BLaER1 treated with 17β-estradiol and CSF1 and Interleukin-3, amounts not matched to agents 10 nM and 100 nM (cell line): ENCODE results near the gene CST3.

Source experiments
- H3K27ac ChIP-seq, 11 experiments: shearing (Covaris generic); formaldehyde crosslinking; 2 replicates each; pipeline ENCODE4 v1.8.1; 2022
- H3K27me3 ChIP-seq, 11 experiments: shearing (Covaris generic); formaldehyde crosslinking; 2 replicates each; pipeline ENCODE4 v1.8.1; 2022
- H3K36me3 ChIP-seq, 11 experiments: shearing (Covaris generic); formaldehyde crosslinking; 2 replicates each; pipeline ENCODE4 v1.8.1; 2022
- H3K4me1 ChIP-seq, 10 experiments: shearing (Covaris generic); formaldehyde crosslinking; 2 replicates each; pipeline ENCODE4 v1.8.1; 2022
- H3K4me2 ChIP-seq, 11 experiments: shearing (Covaris generic); formaldehyde crosslinking; 2 replicates each; pipeline ENCODE4 v1.8.1; 2022
- H3K4me3 ChIP-seq, 10 experiments: shearing (Covaris generic); formaldehyde crosslinking; 2 replicates each; pipeline ENCODE4 v1.8.1; 2022
- H3K9ac ChIP-seq, 11 experiments: shearing (Covaris generic); formaldehyde crosslinking; 2 replicates each; pipeline ENCODE4 v1.8.1; 2022
- H3K9me3 ChIP-seq, 11 experiments: shearing (Covaris generic); formaldehyde crosslinking; replicated peaks in 1 of 11; 2 replicates each; pipeline ENCODE4 v1.8.1; 2022
- H4K20me1 ChIP-seq, 11 experiments: shearing (Covaris generic); formaldehyde crosslinking; 2 replicates each; pipeline ENCODE4 v1.8.1; 2022
- Cebpa-rat ChIP-seq, 11 experiments: shearing (Covaris generic); IDR thresholded peaks; 2 replicates each; pipeline ENCODE4 v1.8.1; 2022

Gene CST3

GRCh38 chr20:23649830-23650417 lies 12.2 kb upstream of the CST3 start:
- Histone ChIP-seq H3K4me1 (peaks cover 19 to 53% (median 24%) of the 10 kb centered on the region in 10 experiments), H3K4me3 (no peak overlapping the region), H3K27me3 (no peaks in the 10 kb centered on the region), H3K9ac (no peak overlapping the region), H3K27ac (no peak overlapping the region), H3K9me3 (no peaks in the 10 kb centered on the region), H4K20me1 (no peaks in the 10 kb centered on the region), H3K36me3 (no peaks in the 10 kb centered on the region), H3K4me2 (no peak overlapping the region)
- TF ChIP-seq Cebpa-rat (IDR thresholded peaks at IDR 0.05) = peak in 1 of 11 experiments; percentile 23; a peak in 1 of 22 replicates

DNA sequence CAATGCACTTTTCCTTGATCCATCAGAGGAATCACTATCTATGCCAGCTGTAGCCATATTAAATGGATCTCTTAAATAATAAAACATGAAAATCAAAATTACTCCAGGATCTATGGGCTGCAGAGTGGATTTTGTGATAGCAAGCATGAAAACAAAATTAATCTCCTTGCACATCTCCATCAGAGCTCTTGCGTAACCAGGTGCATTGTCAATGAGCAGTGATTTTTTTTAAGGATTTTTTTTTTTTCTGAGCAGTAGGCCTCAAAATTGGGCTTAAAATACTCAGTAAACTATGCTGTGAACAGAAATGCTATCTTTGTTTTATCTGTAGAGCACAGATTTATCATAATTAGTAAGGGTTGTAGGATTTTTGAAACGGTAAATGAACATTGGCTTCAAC lies 11.5 kb upstream of the CST3 start:
- H4K20me1 ChIP-seq = no peaks in the 10 kb centered on the region

DNA sequence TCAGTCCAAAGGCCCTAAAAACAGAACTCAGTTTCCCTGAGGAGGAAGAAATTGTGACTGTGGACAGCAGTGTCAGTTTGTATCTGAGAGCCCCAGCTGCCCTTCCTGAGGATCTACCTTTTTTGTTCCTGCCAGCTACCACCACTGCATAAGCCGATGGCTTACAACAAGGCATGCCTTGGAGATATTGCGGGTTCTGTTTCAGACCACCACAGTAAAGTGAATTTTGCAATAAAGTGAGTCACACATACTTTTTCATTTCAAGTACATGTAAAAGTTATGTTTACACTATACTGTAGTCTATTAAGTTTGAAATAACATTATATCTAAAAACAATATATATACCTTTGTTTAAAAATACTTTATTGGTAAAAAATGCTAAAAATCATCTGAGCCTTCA lies 9.6 kb upstream of the CST3 start:
- Histone ChIP-seq H3K9ac (no peak overlapping the region), H3K9me3 (no peaks in the 10 kb centered on the region), H3K4me3 (no peak overlapping the region), H3K4me2 (peak overlapping the region in 1 of 11 experiments; percentile 60; a peak in 2 of 22 replicates), H3K36me3 (no peaks in the 10 kb centered on the region), H4K20me1 (no peaks in the 10 kb centered on the region), H3K27me3 (no peaks in the 10 kb centered on the region), H3K27ac (no peak overlapping the region), H3K4me1 (peaks cover 18 to 53% (median 25%) of the 10 kb centered on the region in 10 experiments)
- TF ChIP-seq Cebpa-rat (IDR thresholded peaks at IDR 0.05) = no peak

More for the DNA sequence above, 11.5 kb upstream of the CST3 start:
- Histone ChIP-seq H3K4me2 (no peak overlapping the region), H3K4me1 (peaks cover 12 to 53% (median 19%) of the 10 kb centered on the region in 10 experiments), H3K9me3 (no peaks in the 10 kb centered on the region), H3K27me3 (no peaks in the 10 kb centered on the region), H3K9ac (no peak overlapping the region), H3K36me3 (no peaks in the 10 kb centered on the region), H3K4me3 (no peak overlapping the region), H3K27ac (no peak overlapping the region)
- peak in 2 of 11 experiments; percentile 32 to 38; a peak in 1 of 22 replicates for TF ChIP-seq Cebpa-rat (IDR thresholded peaks at IDR 0.05)

DNA sequence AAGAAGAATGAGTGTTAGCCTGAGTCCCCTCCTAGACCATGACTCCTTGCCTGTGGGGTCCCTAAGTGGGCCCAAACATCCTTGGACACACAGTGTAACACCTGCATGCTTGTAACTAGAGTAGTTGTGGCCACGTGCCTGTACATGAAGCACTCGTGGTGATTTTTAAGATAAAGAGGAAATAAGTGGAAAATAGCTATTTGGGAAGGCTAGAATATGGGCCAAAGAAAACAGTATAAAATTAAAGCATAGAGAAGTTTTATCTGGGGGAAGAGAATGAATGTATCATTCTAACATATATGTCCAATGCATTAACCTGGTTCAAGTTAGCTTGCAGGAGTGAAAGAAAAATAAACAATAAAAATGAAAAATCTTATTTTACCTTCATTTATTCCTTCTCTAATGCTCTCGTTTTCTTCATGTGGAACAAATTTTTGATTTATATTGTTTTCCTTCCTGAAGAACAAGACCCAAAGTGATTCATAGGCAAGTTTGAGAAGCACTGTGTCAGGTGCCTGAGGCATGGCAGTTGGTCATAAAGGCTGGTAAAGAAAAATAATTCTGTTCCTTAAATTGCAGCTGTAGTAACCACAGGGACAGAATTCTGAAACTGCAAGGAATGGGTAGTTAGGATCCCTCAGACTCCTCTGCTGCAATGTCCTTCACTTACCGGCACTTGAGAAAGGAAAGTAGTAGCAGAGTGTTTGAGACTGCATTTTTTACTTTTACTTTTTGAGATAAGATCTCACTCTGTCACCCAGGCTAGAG lies 8.5 kb upstream of the CST3 start:
- H3K36me3 ChIP-seq = no peaks in the 10 kb centered on the region
- H3K4me3 ChIP-seq = no peak overlapping the region
- no peak for TF ChIP-seq Cebpa-rat (IDR thresholded peaks at IDR 0.05)
- H3K9ac ChIP-seq = no peak overlapping the region
- peaks cover 29 to 62% (median 35%) of the 10 kb centered on the region in 10 experiments for H3K4me1 ChIP-seq
- H3K9me3 ChIP-seq = no peaks in the 10 kb centered on the region
- H3K27me3 ChIP-seq = no peaks in the 10 kb centered on the region
- H3K4me2 ChIP-seq = peak overlapping the region in 4 of 11 experiments; percentile 2 to 60 (median 29); a peak in 6 of 22 replicates
- H3K27ac ChIP-seq = no peak overlapping the region
- H4K20me1 ChIP-seq = 0 out of 22 replicates have a peak, but pooled peaks cover 0 to 4% (median 0%) of the 10 kb centered on the region in 11 experiments

DNA sequence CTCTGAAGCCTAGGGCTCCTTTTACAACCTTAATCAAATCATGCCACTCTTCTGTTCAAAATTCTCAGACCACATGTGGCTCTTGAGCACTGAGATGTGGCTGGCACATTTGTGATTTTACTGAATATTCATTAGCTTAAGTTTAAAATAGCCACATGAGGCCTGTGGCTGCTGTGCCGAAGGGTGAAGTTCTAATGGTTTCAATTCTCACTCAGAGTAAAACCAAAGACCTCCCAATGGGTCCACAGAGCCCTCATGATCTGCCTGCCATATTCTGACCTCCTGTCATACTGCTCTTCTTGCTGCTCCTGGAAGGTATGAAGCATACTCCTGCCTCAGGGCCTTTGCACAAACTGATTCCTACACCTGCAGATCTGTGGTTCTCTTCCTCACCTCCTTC lies 7.8 kb upstream of the CST3 start:
- H3K4me1 ChIP-seq = peaks cover 36 to 69% (median 42%) of the 10 kb centered on the region in 10 experiments
- no peak overlapping the region for H3K4me3 ChIP-seq
- H3K9me3 ChIP-seq = no peaks in the 10 kb centered on the region
- peak overlapping the region in 2 of 11 experiments; percentile 54 to 60; a peak in 3 of 22 replicates for H3K4me2 ChIP-seq
- no peaks in the 10 kb centered on the region for H3K27me3 ChIP-seq
- H4K20me1 ChIP-seq = 0 out of 22 replicates have a peak, but pooled peaks cover 0 to 4% (median 0%) of the 10 kb centered on the region in 11 experiments
- no peaks in the 10 kb centered on the region for H3K36me3 ChIP-seq
- no peak overlapping the region for H3K9ac ChIP-seq
- no peak overlapping the region for H3K27ac ChIP-seq
- no peak for TF ChIP-seq Cebpa-rat (IDR thresholded peaks at IDR 0.05)

GRCh38 chr20:23644164-23644563 lies 6.4 kb upstream of the CST3 start:
- Histone ChIP-seq H3K4me3 (no peak overlapping the region), H3K9me3 (0 out of 22 replicates have a peak, but pooled peaks cover 0 to 4% (median 0%) of the 10 kb centered on the region in 11 experiments), H3K27ac (no peak overlapping the region), H3K9ac (no peak overlapping the region), H4K20me1 (0 out of 22 replicates have a peak, but pooled peaks cover 0 to 4% (median 0%) of the 10 kb centered on the region in 11 experiments), H3K4me2 (peak overlapping the region; percentile 65 to 87 (median 78); a peak in 21 of 22 replicates), H3K4me1 (peaks cover 50 to 83% (median 54%) of the 10 kb centered on the region in 10 experiments), H3K27me3 (no peaks in the 10 kb centered on the region), H3K36me3 (no peaks in the 10 kb centered on the region)
- no peak for TF ChIP-seq Cebpa-rat (IDR thresholded peaks at IDR 0.05)

GRCh38 chr20:23643659-23644058 lies 5.9 kb upstream of the CST3 start:
- peak overlapping the region in 2 of 11 experiments; percentile 11 to 37; a peak in 1 of 22 replicates for H3K9ac ChIP-seq
- H3K27me3 ChIP-seq = no peaks in the 10 kb centered on the region
- 0 out of 22 replicates have a peak, but pooled peaks cover 0 to 4% (median 0%) of the 10 kb centered on the region in 11 experiments for H4K20me1 ChIP-seq
- 0 out of 22 replicates have a peak, but pooled peaks cover 0 to 4% (median 0%) of the 10 kb centered on the region in 11 experiments for H3K9me3 ChIP-seq
- H3K4me1 ChIP-seq = peaks cover 50 to 87% (median 57%) of the 10 kb centered on the region in 10 experiments
- peak overlapping the region; percentile 65 to 87 (median 78) for H3K4me2 ChIP-seq
- no peak overlapping the region for H3K4me3 ChIP-seq
- H3K36me3 ChIP-seq = no peaks in the 10 kb centered on the region
- peak overlapping the region in 4 of 11 experiments; percentile 31 to 73 (median 61); a peak in 4 of 22 replicates for H3K27ac ChIP-seq
- TF ChIP-seq Cebpa-rat (IDR thresholded peaks at IDR 0.05) = no peak

DNA sequence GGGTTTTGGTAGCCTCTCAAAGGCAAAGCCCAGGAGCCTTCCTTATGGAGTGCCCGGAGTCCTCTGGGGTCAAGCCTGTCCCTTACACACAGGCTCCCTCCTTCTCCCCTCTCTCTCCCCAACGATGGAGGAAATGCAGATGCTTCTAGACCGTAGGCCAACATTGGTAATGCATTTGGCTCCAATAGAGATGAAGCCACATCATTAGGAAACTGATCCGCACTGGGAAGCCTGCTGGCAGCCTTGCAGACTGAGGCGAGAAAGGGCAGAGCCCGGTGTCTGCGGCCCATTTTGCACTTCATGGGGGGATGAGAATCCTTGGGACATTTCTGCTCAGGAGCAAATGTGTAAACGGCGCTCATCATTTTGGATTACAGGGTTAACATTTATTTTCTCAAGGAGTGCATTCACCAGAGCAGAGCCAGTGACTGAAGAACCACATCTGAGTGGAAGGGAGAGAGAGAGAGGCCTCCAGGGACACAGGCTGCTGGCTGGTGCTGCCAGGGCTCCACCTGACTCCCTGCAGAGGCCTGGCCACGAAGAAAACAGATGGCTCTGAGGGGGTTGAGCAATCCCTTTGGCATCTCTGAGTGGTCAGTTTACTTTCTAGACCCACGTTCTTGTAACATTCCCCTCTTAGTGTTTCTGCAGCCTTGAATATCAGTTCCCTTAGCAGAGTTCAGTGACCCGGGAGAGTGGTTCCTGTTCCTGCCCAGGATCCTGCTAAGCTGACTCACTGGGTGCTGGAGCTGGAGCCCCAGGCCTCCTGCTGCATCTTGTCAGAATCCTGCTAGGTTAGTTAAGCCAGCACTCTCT lies 4.4 kb upstream of the CST3 start:
- peak overlapping the region in 5 of 11 experiments; percentile 8 to 61 (median 47); a peak in 9 of 22 replicates for H3K9ac ChIP-seq

More for the DNA sequence above, 4.4 kb upstream of the CST3 start:
- Histone ChIP-seq H3K36me3 (no peaks in the 10 kb centered on the region), H3K4me3 (peak overlapping the region in 1 of 10 experiments; percentile 9; a peak in 1 of 20 replicates), H3K27me3 (no peaks in the 10 kb centered on the region; a peak in 1 of 22 replicates), H3K27ac (peak overlapping the region in 9 of 11 experiments; percentile 1 to 73 (median 52); a peak in 16 of 22 replicates), H3K9me3 (0 out of 22 replicates have a peak, but pooled peaks cover 0 to 4% (median 0%) of the 10 kb centered on the region in 11 experiments), H3K4me2 (peak overlapping the region; percentile 65 to 87 (median 78)), H4K20me1 (0 out of 22 replicates have a peak, but pooled peaks cover 0 to 4% (median 0%) of the 10 kb centered on the region in 11 experiments), H3K4me1 (peaks cover 53 to 86% (median 60%) of the 10 kb centered on the region in 10 experiments)
- TF ChIP-seq Cebpa-rat (IDR thresholded peaks at IDR 0.05) = peak in 3 of 11 experiments; percentile 42 to 68 (median 54); a peak in 3 of 22 replicates
